Measurements from ENCODE around the gene PLCL1. TPM values are rescaled to one million over a fixed set of nuclear protein-coding genes. Genes with fewer than 3 reads are reported as not detected.

Gene PLCL1
- total RNA-seq, 1 donor from 2014 or later: 13.6 TPM

DNA sequence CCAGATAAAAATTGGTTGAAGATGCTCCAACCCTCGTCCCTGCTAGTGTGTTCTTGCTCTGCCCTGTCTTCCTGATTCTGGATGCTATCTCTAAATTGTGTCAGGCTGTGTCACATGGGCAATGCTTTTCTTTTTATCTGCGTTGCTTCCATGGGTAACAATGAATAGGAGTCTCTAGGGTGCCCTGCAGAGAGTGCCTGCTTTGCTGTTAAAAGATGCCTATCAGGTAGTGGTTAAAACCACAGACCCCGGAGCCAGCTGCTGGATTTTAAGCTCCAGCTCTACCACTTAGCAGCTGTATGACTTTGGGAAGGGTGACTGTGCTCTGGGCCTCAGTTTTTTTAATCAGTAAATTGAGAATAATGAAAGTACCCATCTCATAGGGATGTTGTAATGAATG is 340.3 kb downstream of the PLCL1 start:
- peaks cover 3% of the 10 kb centered on the region for H3K4me1 Mint-ChIP-seq (ENCODE audit: unreplicated experiment)
- H3K36me3 Mint-ChIP-seq (ENCODE audit: low read depth, unreplicated experiment): no peaks in the 10 kb centered on the region
- no peak for DNase-seq (ENCODE audit: low spot score)
- H3K4me3 Mint-ChIP-seq (ENCODE audit: unreplicated experiment): no peak overlapping the region
- TF ChIP-seq, protein P1, sequence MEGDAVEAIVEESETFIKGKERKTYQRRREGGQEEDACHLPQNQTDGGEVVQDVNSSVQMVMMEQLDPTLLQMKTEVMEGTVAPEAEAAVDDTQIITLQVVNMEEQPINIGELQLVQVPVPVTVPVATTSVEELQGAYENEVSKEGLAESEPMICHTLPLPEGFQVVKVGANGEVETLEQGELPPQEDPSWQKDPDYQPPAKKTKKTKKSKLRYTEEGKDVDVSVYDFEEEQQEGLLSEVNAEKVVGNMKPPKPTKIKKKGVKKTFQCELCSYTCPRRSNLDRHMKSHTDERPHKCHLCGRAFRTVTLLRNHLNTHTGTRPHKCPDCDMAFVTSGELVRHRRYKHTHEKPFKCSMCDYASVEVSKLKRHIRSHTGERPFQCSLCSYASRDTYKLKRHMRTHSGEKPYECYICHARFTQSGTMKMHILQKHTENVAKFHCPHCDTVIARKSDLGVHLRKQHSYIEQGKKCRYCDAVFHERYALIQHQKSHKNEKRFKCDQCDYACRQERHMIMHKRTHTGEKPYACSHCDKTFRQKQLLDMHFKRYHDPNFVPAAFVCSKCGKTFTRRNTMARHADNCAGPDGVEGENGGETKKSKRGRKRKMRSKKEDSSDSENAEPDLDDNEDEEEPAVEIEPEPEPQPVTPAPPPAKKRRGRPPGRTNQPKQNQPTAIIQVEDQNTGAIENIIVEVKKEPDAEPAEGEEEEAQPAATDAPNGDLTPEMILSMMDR (IDR thresholded peaks at IDR 0.05; ENCODE audit: unreplicated experiment): no peak
- peaks cover 3% of the 10 kb centered on the region for H3K27me3 Mint-ChIP-seq (ENCODE audit: unreplicated experiment)
- no peak overlapping the region for H3K27ac Mint-ChIP-seq (ENCODE audit: unreplicated experiment)
- no peaks in the 10 kb centered on the region for H3K9me3 Mint-ChIP-seq (ENCODE audit: unreplicated experiment)

DNA sequence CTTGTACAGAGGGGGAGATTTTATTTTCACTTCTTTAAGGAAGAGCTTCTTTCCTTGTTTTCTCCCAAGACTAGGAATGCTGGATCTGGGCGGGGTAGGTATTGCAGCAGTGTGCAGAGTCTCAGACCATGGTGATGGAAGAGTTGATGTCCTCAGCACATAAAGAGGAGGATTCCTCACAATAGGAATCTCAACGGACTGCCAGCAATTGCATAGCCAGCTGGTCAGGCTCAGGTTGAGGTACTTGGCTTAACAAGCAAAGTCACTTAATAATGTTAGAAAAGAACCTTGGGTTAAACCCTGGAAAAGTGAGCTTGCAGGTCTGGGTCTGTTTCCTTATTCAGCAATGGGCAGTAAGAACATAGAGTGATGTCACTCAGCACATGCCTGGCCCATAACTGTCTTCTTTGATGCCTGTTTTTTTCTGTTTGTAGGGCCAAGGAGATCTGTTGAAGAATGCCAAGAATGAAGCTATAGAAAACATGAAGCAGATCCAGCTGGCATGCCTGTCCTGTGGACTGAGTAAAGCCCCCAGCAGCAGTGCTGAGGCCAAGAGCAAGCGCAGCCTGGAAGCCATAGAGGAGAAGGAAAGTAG is 342.1 kb downstream of the PLCL1 start:
- DNase-seq (ENCODE audit: low spot score): no peak
- TF ChIP-seq, protein P1 (IDR thresholded peaks at IDR 0.05; ENCODE audit: unreplicated experiment): no peak
- Mint-ChIP-seq H3K36me3 (ENCODE audit: low read depth, unreplicated experiment) (no peaks in the 10 kb centered on the region), H3K4me3 (ENCODE audit: unreplicated experiment) (no peak overlapping the region), H3K27me3 (ENCODE audit: unreplicated experiment) (peaks cover 3% of the 10 kb centered on the region), H3K9me3 (ENCODE audit: unreplicated experiment) (no peaks in the 10 kb centered on the region), H3K4me1 (ENCODE audit: unreplicated experiment) (peaks cover 3% of the 10 kb centered on the region), H3K27ac (ENCODE audit: unreplicated experiment) (no peak overlapping the region)

DNA sequence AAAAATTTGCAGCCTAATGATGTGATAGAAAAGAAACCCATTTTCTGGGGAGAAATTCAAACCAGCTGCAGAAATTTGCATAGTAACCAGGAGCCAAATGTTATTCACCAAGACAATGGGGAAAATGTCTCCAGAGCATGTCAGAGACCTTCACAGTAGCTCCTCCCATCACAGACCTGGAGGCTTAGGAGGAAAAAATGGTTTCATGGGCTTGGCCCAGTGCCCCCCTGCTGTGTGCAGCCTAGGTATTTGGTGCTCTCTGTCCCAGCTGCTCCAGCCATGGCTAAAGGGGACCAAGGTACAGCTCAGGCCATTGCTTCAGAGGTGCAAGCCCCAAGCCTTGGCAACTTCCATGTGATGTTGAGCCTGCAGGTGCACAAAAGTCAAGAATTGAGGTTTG is 352.9 kb downstream of the PLCL1 start:
- no peak overlapping the region for H3K27ac Mint-ChIP-seq (ENCODE audit: unreplicated experiment)
- H3K27me3 Mint-ChIP-seq (ENCODE audit: unreplicated experiment): no peaks in the 10 kb centered on the region
- H3K4me1 Mint-ChIP-seq (ENCODE audit: unreplicated experiment): no peaks in the 10 kb centered on the region
- TF ChIP-seq, protein P1 (IDR thresholded peaks at IDR 0.05; ENCODE audit: unreplicated experiment): no peak
- H3K9me3 Mint-ChIP-seq (ENCODE audit: unreplicated experiment): peaks cover 6% of the 10 kb centered on the region
- H3K36me3 Mint-ChIP-seq (ENCODE audit: low read depth, unreplicated experiment): no peaks in the 10 kb centered on the region
- no peak overlapping the region for H3K4me3 Mint-ChIP-seq (ENCODE audit: unreplicated experiment)
- DNase-seq (ENCODE audit: low spot score): no peak

DNA sequence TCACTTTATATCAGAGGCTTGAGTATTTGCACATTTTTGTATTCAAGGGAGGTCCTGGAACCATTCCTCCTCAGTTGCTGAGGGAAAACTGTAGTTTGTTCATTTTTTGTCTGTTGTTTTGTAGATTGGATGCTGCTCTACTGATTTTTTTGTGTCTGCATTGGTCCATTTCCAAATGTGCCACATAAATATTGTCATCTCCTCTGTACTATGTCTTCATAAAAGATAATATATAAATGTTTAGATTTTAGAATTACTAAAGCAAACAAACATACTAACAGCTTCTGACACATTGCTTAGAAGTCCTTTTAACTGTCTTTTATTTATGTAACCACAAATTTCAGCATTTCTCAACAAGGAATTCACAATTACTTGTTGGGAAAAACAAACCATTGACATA is 356.8 kb downstream of the PLCL1 start:
- H3K4me3 Mint-ChIP-seq (ENCODE audit: unreplicated experiment): no peak overlapping the region
- no peak overlapping the region for H3K27ac Mint-ChIP-seq (ENCODE audit: unreplicated experiment)
- H3K27me3 Mint-ChIP-seq (ENCODE audit: unreplicated experiment): no peaks in the 10 kb centered on the region
- no peaks in the 10 kb centered on the region for H3K4me1 Mint-ChIP-seq (ENCODE audit: unreplicated experiment)
- DNase-seq (ENCODE audit: low spot score): no peak
- peaks cover 6% of the 10 kb centered on the region for H3K9me3 Mint-ChIP-seq (ENCODE audit: unreplicated experiment)
- TF ChIP-seq, protein P1 (IDR thresholded peaks at IDR 0.05; ENCODE audit: unreplicated experiment): no peak
- no peaks in the 10 kb centered on the region for H3K36me3 Mint-ChIP-seq (ENCODE audit: low read depth, unreplicated experiment)

DNA sequence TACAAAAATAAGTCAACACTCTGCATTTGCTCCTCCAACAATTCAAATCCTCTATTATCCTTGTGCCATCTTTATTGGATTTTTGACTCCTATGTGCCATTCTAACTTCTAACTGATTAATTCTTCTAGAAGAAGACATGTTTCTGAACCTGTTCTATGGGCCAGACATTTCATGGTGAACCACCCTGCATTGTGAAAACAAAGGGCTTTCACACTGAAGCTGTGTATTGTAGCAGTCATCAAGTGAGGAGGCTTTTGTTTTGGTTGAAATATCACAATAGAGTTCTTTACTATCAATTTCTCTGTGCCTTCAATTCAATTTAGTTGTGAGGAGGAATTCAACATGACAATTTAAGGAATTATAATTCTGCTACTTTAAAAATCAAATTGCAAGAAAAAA is 357.9 kb downstream of the PLCL1 start:
- H3K27ac Mint-ChIP-seq (ENCODE audit: unreplicated experiment): no peak overlapping the region
- TF ChIP-seq, protein P1 (IDR thresholded peaks at IDR 0.05; ENCODE audit: unreplicated experiment): no peak
- H3K9me3 Mint-ChIP-seq (ENCODE audit: unreplicated experiment): peaks cover 6% of the 10 kb centered on the region
- no peaks in the 10 kb centered on the region for H3K36me3 Mint-ChIP-seq (ENCODE audit: low read depth, unreplicated experiment)
- no peak for DNase-seq (ENCODE audit: low spot score)
- H3K4me3 Mint-ChIP-seq (ENCODE audit: unreplicated experiment): no peak overlapping the region
- no peaks in the 10 kb centered on the region for H3K27me3 Mint-ChIP-seq (ENCODE audit: unreplicated experiment)
- no peaks in the 10 kb centered on the region for H3K4me1 Mint-ChIP-seq (ENCODE audit: unreplicated experiment)
